MM.1S (cell line): Measurements from ENCODE around the gene NAE1.
"Not testable (repeated sequence)": the region's sequence is repeated elsewhere in the genome, so short reads cannot be mapped to it uniquely, and the experiment has no call there.

Experiments used
- EZH2phosphoT487 ChIP-seq: fragments of 300-600 bp; sonication (generic); IDR thresholded peaks from 2 replicates; pipeline ENCODE4 v1.6.1; 2018; ENCODE audit warnings: antibody characterized with exemption, low read length
- TF ChIP-seq, protein P1 (sequence below): fragments of 300-600 bp; sonication (generic); IDR thresholded peaks from 2 replicates; pipeline ENCODE4 v1.5.1; 2016; ENCODE audit warnings: antibody characterized with exemption, low read length, mixed read lengths

DNA sequence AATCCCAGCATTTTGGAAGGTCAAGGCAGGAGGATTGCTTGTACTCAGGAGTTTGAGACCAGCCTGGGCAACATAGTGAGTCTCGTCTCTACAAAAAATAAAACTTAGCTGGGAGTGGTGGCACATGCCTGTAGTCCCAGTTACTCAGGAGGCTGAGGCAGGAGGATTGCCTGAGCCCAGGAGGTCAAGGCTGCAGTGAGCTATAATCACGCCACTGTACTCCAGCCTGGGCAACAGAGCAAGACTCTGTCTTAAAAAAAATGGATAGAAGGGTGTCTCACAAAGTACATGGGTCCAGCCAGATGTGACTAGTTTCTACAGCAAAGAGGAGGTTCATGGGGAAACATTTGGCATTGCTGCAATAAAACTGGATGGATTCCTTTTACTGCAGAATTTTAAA is 40.6 kb upstream of the NAE1 start:
- TF ChIP-seq, protein P1, sequence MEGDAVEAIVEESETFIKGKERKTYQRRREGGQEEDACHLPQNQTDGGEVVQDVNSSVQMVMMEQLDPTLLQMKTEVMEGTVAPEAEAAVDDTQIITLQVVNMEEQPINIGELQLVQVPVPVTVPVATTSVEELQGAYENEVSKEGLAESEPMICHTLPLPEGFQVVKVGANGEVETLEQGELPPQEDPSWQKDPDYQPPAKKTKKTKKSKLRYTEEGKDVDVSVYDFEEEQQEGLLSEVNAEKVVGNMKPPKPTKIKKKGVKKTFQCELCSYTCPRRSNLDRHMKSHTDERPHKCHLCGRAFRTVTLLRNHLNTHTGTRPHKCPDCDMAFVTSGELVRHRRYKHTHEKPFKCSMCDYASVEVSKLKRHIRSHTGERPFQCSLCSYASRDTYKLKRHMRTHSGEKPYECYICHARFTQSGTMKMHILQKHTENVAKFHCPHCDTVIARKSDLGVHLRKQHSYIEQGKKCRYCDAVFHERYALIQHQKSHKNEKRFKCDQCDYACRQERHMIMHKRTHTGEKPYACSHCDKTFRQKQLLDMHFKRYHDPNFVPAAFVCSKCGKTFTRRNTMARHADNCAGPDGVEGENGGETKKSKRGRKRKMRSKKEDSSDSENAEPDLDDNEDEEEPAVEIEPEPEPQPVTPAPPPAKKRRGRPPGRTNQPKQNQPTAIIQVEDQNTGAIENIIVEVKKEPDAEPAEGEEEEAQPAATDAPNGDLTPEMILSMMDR, result not testable (repeated sequence)
- not testable (repeated sequence) for TF ChIP-seq EZH2phosphoT487
